NCI-H146 treated with DMSO at 0.1 percent for 48 hours (cell line): ENCODE measurements around the gene INTS1.
A peak's percentile ranks its signal among the peaks of the same experiment; 100 is the strongest.

Experiments used
- DNase-seq: peaks from one replicate; lab custom pipeline; 2025; ENCODE audit not compliant: unreplicated experiment; lab: John Stamatoyannopoulos, UW

Gene INTS1

GRCh38 chr7:1503816-1504775 lies at the start of gene INTS1:
TSS of gene INTS1 (minus strand) at chr7:1504389. CDS start at chr7:1503960, 429 bp downstream.
- DNase-seq: peak; percentile 91

GRCh38 chr7:1553512-1554210 lies 49.5 kb upstream of the INTS1 start:
- DNase-seq: no peak

- no peak for DNase-seq
Measured at GRCh38 chr7:1552200-1552599, 48.0 kb upstream of the INTS1 start.

- no peak for DNase-seq
Measured at GRCh38 chr7:1550846-1551155, 46.6 kb upstream of the INTS1 start.

- DNase-seq: no peak
Measured at GRCh38 chr7:1550005-1550845, 46.0 kb upstream of the INTS1 start.

GRCh38 chr7:1549357-1550004 lies 45.3 kb upstream of the INTS1 start:
- no peak for DNase-seq

- no peak for DNase-seq
Measured at GRCh38 chr7:1548944-1549343, 44.8 kb upstream of the INTS1 start.

GRCh38 chr7:1548438-1548831 lies 44.2 kb upstream of the INTS1 start:
- DNase-seq: no peak

GRCh38 chr7:1547777-1548437 lies 43.7 kb upstream of the INTS1 start:
- no peak for DNase-seq

GRCh38 chr7:1546909-1547776 lies 43.0 kb upstream of the INTS1 start:
- DNase-seq: no peak

GRCh38 chr7:1546274-1546908 lies 42.2 kb upstream of the INTS1 start:
- no peak for DNase-seq

GRCh38 chr7:1545417-1546246 lies 41.4 kb upstream of the INTS1 start:
- no peak for DNase-seq

- DNase-seq: no peak
Measured at GRCh38 chr7:1544896-1545416, 40.8 kb upstream of the INTS1 start.

GRCh38 chr7:1544178-1544895 lies 40.1 kb upstream of the INTS1 start:
- no peak for DNase-seq

- no peak for DNase-seq
Measured at GRCh38 chr7:1543826-1544177, 39.6 kb upstream of the INTS1 start.

- no peak for DNase-seq
Measured at GRCh38 chr7:1542841-1543747, 38.9 kb upstream of the INTS1 start.
